Loucy (cell line): ENCODE results near the gene IL22RA2.

ENCODE experiments used
- CTCF ChIP-seq: fragments of 200-600 bp; sonication (generic); conservative IDR thresholded peaks from 2 replicates; pipeline ENCODE4 v1.5.1; 2014; ENCODE audit warnings: mild to moderate bottlenecking, antibody characterized with exemption, low read length
- EZH2phosphoT487 ChIP-seq: fragments of 200-600 bp; IDR thresholded peaks from 2 replicates; pipeline ENCODE4 v1.6.1; 2018; ENCODE audit warnings: antibody characterized with exemption, mild to moderate bottlenecking, moderate library complexity, borderline replicate concordance

- TF ChIP-seq CTCF (no peak), EZH2phosphoT487 (no peak)
These were observed 50.4 kb downstream of the IL22RA2 start for GRCh38 chr6:137123078-137123477.
